Hematopoietic multipotent progenitor cell treated with erythropoietin and hydrocortisone succinate and interleukin-3 and kit ligand, for 17 days (in vitro differentiated cells): ENCODE results near the gene CCL7.
"Not testable (repeated sequence)": the region's sequence is repeated elsewhere in the genome, so short reads cannot be mapped to it uniquely, and the experiment has no call there.

Experiments
- DNase-seq: peaks from one replicate; pipeline ENCODE4 v3.0.0-alpha.2; 2015; ENCODE audit warnings: low spot score

The CCL7 gene

GRCh38 chr17:34269969-34270368 lies at the start of gene CCL7:
TSS of gene CCL7 (plus strand) at chr17:34270221. CDS start at chr17:34270291, 70 bp downstream.
- DNase-seq, result no peak

DNA sequence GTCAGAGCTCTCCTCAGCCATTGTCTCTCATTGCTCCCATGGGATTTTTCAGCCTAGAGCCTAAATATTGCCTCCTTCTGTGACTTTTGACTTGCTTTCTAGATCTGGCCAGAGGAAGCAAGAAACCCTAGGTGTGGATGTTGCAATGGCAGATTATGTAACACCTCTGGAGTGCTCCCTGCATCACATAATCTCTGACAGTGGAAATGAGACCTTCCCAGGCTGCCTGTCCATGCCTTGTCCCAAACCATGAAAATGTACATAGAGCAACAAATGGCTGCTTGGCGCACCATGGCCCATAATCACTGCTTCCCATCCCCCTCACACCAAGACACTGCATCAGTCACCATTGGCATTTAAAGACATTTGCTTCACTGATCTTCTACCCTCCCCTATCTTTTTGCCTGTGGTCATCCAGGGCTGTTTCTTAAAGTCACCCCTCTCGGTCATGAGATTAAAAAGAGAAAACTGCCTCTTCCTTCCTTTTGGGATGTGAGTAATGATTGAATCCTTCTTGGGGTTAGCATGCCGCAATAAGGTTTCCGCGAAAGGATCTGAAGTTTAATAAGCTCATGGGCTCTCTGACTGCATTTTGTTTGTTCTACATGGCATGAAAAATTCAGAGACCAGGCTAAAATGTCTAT lies 49.1 kb upstream of the CCL7 start:
- DNase-seq, result no peak

- no peak for DNase-seq
Measured at GRCh38 chr17:34221411-34221810, 48.6 kb upstream of the CCL7 start.

- no peak for DNase-seq
Measured at GRCh38 chr17:34222722-34223497, 47.1 kb upstream of the CCL7 start.

DNA sequence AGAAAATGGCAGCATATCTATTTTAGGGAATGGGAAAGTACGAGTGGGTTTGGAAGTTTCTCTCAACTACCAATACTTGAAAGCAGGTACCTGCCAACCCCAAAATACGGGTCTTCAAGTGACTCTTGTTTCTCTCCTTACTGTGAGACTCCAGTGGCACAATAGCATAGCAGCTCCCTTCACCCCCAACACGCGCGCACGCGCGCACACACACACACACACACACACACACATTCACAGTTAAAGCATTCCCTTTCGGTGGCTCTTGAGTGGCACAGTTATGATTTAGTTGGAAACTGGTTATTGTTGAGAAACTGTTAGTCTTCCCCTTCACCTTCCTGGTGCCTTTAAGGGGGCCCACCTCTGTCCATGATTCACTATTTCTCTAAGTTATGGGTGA lies 45.0 kb upstream of the CCL7 start:
- no peak for DNase-seq

GRCh38 chr17:34226011-34226743 lies 43.8 kb upstream of the CCL7 start:
- DNase-seq, result no peak

DNA sequence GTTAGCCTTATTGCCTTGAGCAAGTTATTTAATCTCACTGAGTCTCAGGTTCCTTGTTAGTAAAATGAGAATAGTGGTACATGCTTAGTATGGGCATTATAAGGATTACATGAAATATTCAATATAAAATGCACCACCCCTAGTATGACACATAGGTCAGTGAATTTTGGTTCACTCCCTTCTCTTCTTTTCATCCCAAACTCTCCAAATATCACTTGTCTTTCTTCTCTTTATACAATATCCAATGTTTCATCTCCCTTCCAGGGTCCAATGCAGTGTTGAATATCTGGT lies 43.3 kb upstream of the CCL7 start:
- no peak for DNase-seq

DNA sequence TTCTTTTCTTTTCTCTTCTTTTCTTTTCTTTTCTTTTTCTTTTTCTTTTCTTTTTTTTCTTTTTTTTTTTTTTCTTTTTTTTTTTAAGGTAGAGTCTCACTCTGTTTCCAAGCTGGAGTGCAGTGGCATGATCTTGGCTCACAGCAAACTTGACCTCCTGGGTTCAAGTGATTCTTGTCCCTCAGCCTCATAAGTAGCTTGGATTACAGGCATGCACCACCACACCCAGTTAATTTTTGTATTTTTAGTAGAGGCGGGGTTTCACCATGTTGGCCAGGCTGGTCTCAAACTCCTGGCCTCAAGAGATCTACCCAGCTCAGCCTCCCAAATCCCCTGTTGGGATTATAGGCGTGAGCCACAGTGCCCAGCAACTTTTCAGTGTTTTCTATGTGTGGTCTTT lies 42.7 kb upstream of the CCL7 start:
- not testable (repeated sequence) for DNase-seq

- DNase-seq, result no peak
Measured at GRCh38 chr17:34227707-34228106, 42.3 kb upstream of the CCL7 start.

DNA sequence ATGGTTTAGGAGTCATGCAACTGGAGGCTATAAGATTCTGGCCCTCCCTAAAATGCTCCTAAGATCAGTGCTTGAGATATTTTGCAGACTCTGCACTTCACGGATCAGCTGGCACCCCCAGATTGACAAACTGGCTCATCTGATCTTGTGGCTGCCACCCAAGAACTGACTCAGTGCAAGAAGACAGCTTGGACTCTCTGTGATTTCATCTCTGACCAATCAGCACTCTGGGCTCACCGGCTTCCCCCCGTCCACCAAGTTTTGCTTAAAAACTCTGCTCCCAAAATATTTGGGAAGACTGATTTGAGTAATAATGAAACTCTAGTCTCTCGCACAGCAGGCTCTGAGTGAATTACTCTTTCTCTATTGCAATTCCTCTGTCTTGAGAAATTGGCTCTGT lies 41.2 kb upstream of the CCL7 start:
- DNase-seq, result no peak

DNA sequence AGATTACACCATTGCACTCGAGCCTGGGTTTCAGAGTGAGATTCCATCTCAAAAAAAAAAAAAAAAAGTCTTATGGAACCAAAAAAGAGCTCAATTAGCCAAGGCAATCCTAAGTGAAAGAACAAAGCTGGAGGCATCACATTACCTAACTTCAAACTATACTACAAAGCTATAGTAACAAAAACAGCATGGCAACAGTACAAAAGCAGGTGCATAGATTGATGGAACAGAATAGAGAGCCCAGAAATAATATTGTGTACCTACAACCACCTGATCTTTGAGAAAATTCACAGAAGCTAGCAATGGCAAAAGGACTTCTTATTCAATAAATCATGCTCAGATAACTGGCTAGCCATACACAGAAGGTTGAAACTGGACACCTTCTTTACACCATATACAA lies 39.7 kb upstream of the CCL7 start:
- no peak for DNase-seq

- DNase-seq, result no peak
Measured at GRCh38 chr17:34234616-34235015, 35.4 kb upstream of the CCL7 start.

GRCh38 chr17:34235389-34236028 lies 34.5 kb upstream of the CCL7 start:
- DNase-seq, result no peak

- no peak for DNase-seq
Measured at GRCh38 chr17:34236281-34236892, 33.6 kb upstream of the CCL7 start.

- DNase-seq, result no peak
Measured at GRCh38 chr17:34237458-34237857, 32.6 kb upstream of the CCL7 start.

GRCh38 chr17:34241062-34241461 lies 29.0 kb upstream of the CCL7 start:
- no peak for DNase-seq

GRCh38 chr17:34242587-34243363 lies 27.2 kb upstream of the CCL7 start:
- DNase-seq, result no peak

- DNase-seq, result no peak
Measured at GRCh38 chr17:34243364-34244320, 26.4 kb upstream of the CCL7 start.

DNA sequence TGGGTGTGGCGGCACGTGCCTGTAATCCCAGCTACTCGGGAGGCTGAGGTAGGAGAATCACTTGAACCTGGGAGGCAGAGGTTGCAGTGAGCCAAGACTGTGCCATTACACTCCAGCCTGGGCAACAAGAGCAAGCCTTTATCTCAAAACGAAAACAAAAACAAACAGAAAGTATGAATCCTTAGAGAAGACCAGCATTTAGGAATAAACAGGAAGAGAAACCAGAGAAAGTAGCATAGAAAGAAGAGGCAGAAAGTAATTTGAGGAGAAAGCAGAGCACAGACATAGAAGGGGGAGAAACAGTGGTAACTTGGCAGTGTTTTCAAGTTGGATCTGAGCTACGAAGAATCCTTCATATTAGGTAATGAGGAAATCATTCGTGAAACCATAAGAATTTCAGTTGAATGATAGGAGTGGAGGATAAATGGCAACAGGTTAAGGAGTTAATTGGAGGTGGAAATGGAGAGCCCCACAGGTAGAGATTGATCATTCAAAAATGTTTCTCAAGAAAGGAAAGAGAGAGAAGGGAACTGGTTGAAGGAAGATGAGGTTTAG lies 24.6 kb upstream of the CCL7 start:
- no peak for DNase-seq

- DNase-seq, result no peak
Measured at GRCh38 chr17:34246446-34246845, 23.6 kb upstream of the CCL7 start.
